ENCODE results near the gene CSTPP1. TPM values are rescaled to one million over a fixed set of nuclear protein-coding genes. Genes with fewer than 3 reads are reported as not detected.

Gene CSTPP1
- total RNA-seq, 3 donors from 2014 or later, result 13.4 to 43.6 (median 30.5) TPM

DNA sequence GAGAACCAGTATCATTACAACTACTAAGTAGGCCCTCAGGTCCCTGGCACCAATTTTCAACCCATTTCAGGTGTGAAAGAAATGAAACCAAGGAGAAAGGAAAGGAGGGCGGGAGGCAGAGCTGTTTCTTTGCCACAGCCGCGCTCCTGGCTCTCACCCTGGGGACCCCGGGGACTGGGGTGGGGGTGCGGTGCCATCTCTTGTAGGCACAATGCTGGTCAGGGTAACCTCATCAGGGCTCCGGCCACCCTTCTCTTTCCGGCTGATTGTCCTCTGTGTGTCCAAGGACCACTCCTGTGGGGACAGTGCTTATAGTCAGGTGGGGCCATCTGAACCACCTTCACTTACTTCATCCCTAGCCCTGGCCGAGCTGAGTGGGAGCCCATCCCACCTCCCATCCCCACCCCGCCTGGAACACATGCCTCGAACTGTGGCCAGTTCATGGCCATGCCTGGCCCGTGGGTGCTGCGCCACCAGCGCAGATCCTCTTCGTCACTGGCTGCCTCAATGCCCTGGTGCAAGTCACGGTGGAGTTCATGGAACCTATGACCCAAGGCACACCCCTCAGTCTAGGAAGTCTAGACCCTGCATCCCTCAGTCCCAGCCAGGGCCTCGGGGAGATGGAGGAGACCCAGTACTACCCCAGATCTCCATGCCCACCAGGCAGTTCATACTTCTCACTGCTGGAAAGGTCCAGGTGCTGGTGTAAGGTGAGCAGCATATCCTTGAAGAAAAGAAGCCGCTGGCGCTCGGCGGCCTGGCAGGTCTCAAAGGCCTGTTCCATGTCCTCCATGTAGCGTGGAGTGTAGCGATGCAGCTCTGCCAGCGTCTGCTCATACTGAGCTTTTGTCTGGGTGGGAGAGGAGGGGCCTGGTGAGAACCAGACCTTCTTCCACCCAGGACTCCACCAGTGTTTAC is 242.4 kb downstream of the CSTPP1 start:
- TF ChIP-seq POLR2AphosphoS5 (IDR thresholded peaks at IDR 0.05) (no peak), POLR2A (IDR thresholded peaks at IDR 0.05) (no peak)
- TF ChIP-seq, protein P1, sequence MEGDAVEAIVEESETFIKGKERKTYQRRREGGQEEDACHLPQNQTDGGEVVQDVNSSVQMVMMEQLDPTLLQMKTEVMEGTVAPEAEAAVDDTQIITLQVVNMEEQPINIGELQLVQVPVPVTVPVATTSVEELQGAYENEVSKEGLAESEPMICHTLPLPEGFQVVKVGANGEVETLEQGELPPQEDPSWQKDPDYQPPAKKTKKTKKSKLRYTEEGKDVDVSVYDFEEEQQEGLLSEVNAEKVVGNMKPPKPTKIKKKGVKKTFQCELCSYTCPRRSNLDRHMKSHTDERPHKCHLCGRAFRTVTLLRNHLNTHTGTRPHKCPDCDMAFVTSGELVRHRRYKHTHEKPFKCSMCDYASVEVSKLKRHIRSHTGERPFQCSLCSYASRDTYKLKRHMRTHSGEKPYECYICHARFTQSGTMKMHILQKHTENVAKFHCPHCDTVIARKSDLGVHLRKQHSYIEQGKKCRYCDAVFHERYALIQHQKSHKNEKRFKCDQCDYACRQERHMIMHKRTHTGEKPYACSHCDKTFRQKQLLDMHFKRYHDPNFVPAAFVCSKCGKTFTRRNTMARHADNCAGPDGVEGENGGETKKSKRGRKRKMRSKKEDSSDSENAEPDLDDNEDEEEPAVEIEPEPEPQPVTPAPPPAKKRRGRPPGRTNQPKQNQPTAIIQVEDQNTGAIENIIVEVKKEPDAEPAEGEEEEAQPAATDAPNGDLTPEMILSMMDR (IDR thresholded peaks at IDR 0.05), result no peak
- Histone ChIP-seq H3K4me1 (peaks cover 2 to 18% of the 10 kb centered on the region in 2 donors), H3K9me3 (no peaks in the 10 kb centered on the region), H3K27me3 (no peaks in the 10 kb centered on the region), H3K4me3 (no peak overlapping the region), H3K27ac (peak overlapping the region; percentile 98 to 99), H3K36me3 (no peaks in the 10 kb centered on the region)
- DNase-seq (ENCODE audit: low spot score in 2 of 2), result no peak
- intact Hi-C loops (cut with DNase I; ENCODE audit: low total_unique reads), result no loop called here

DNA sequence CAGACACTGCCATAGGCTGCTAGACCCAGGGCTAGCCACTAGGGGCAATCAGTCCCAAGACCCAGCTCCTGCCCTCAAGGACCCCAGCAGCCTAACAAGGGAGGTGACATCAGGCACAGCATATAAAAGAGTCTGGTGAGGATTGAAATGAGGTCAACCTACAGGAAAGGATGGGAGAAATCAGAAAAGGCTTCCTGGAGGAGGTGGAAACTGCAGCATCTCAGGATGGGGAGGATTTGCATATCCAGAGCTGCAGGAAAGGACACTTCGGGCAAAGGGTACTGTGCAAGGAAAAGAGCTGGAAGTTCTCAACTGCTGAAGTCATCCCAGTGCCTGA is 243.1 kb downstream of the CSTPP1 start:
- Histone ChIP-seq H3K4me3 (no peak overlapping the region), H3K36me3 (no peaks in the 10 kb centered on the region), H3K27me3 (no peaks in the 10 kb centered on the region), H3K9me3 (no peaks in the 10 kb centered on the region), H3K4me1 (peaks cover 2 to 21% of the 10 kb centered on the region in 2 donors), H3K27ac (no peak overlapping the region)
- DNase-seq (ENCODE audit: low spot score in 2 of 2), result no peak
- TF ChIP-seq POLR2A (IDR thresholded peaks at IDR 0.05), result no peak
- TF ChIP-seq, protein P1 (IDR thresholded peaks at IDR 0.05), result peak in 2 of 3 donors; percentile 18 to 24
- no peak for TF ChIP-seq POLR2AphosphoS5 (IDR thresholded peaks at IDR 0.05)
- intact Hi-C loops (cut with DNase I; ENCODE audit: low total_unique reads), result no loop called here

DNA sequence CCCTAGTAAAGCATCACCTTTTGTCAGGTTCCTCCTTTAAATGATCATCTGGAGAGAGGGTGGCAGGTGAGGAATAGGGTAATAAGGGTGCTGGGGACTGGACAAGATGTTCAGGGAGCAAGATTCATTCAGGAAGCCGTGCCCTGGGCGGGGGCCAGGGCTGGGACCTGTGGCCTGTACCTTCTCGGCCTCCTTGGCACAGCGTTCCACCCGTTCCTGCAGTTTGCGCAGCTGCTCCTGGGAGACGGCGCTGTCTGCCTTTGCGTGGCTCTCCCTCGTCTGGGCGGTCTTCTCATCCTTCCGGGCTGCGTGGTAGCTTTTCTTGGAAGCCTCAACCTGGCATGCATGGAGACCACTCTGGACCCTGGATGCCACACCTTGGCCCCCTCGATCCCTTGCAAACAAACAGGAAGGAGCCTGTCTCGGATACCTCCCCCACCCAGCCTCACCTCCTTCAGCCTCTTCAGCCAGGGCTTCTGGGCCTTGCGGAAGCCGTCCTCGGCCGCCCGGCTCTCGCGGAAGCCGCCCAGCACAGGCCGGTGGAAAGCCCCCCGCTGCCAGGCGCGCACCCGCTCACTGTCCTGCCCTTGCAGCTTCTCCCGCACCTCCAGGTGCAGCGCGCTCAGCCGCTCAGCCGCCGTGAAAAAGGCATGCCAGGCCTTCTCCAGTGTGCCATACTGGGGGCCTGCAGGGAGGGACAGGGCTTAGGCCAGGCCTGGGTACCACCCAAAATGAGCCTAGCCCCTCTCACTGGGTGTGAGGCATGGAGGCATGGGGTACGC is 243.6 kb downstream of the CSTPP1 start:
- Histone ChIP-seq H3K4me1 (peaks cover 2 to 24% of the 10 kb centered on the region in 2 donors), H3K27ac (no peak overlapping the region), H3K27me3 (no peaks in the 10 kb centered on the region), H3K36me3 (no peaks in the 10 kb centered on the region), H3K9me3 (no peaks in the 10 kb centered on the region), H3K4me3 (no peak overlapping the region)
- TF ChIP-seq, protein P1 (IDR thresholded peaks at IDR 0.05), result no peak
- no peak for TF ChIP-seq POLR2AphosphoS5 (IDR thresholded peaks at IDR 0.05)
- TF ChIP-seq POLR2A (IDR thresholded peaks at IDR 0.05), result no peak
- intact Hi-C loops (cut with DNase I; ENCODE audit: low total_unique reads), result loop anchor here (10.0 kb wide), 2 partner anchors 75 to 175 kb away; partner anchors contain the start of genes MYBPC3 and NR1H3
- no peak for DNase-seq (ENCODE audit: low spot score in 2 of 2)

DNA sequence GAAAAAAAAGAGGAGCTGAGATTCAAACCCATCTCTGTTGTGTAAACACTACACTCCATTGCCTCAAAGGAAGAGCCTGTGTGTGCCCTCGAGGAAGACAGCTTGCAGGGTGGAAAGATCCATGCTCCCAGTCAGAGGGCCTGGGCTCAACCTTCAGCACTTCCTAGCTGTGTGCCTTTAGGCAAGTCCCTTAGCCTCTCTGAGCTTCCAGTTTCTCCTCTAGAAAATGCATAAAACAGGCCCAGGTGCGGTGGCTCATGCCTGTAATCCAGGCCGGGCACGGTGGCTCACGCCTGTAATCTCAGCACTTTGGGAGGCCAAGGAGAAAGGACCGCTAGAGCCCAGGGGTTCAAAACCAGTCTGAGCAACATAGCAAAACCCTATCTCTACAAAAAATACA is 244.7 kb downstream of the CSTPP1 start:
- Histone ChIP-seq H3K36me3 (no peaks in the 10 kb centered on the region), H3K27ac (no peak overlapping the region), H3K27me3 (no peaks in the 10 kb centered on the region), H3K9me3 (no peaks in the 10 kb centered on the region), H3K4me1 (peaks cover 0 to 17% of the 10 kb centered on the region in 2 donors), H3K4me3 (no peak overlapping the region)
- intact Hi-C loops (cut with DNase I; ENCODE audit: low total_unique reads), result loop anchor here (10.0 kb wide), 2 partner anchors 74 to 174 kb away; partner anchors contain the start of genes MYBPC3 and NR1H3
- DNase-seq (ENCODE audit: low spot score in 2 of 2), result no peak
- TF ChIP-seq, protein P1 (IDR thresholded peaks at IDR 0.05), result no peak
- TF ChIP-seq POLR2AphosphoS5 (IDR thresholded peaks at IDR 0.05) (no peak), POLR2A (IDR thresholded peaks at IDR 0.05) (no peak)
